NCI-H146 treated with DMSO at 0.1 percent for 48 hours (cell line): ENCODE results near the gene COG5.
A peak's percentile ranks its signal among the peaks of the same experiment; 100 is the strongest.

Experiments used
- DNase-seq: peaks from one replicate; lab custom pipeline; 2025; ENCODE audit not compliant: unreplicated experiment; lab: John Stamatoyannopoulos, UW

COG5 gene

GRCh38 chr7:107579885-107580715 is 16.4 kb upstream of the COG5 start, which contains the start of gene BCAP29:
BCAP29 (plus strand) TSS chr7:107580246; CDS start chr7:107580773, 527 bp downstream.
- peak; percentile 58 for DNase-seq

DNA sequence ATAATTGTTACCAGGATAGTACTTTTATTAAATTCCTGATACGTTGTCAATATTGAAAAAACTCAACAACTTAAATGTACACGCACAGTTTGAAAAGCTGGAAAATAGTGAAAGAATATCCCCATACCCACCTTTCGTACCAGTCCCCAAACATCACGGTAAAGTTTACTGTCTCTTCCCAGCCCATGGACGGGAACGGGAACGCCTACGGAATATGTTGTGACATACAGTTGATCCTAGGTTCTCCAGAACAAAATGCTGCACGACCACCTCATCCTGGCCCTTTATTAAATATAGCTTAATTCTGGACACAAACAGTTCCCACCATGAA is 15.8 kb upstream of the COG5 start:
- DNase-seq, result no peak

- DNase-seq, result no peak
Measured at GRCh38 chr7:107573537-107573936, 9.8 kb upstream of the COG5 start.

DNA sequence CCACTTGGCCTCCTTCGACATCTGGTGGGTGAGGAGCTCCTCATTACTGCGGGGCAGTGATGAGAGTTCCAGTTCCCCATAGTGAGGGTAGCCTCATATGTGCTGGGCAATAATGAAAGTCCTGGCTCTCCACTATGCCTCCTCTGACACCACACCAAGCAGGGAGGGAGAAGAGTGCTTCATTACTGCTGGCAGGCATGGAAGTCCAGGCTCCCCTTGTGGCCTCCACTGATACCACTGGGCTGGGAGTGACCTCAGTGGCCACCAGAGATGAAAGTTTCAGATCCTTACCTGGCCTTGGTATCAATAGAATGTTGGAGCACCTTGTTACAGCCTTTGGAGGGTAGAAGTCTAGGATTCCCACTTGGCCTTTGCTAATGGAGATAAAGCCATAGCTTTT is 6.6 kb upstream of the COG5 start:
- no peak for DNase-seq

DNA sequence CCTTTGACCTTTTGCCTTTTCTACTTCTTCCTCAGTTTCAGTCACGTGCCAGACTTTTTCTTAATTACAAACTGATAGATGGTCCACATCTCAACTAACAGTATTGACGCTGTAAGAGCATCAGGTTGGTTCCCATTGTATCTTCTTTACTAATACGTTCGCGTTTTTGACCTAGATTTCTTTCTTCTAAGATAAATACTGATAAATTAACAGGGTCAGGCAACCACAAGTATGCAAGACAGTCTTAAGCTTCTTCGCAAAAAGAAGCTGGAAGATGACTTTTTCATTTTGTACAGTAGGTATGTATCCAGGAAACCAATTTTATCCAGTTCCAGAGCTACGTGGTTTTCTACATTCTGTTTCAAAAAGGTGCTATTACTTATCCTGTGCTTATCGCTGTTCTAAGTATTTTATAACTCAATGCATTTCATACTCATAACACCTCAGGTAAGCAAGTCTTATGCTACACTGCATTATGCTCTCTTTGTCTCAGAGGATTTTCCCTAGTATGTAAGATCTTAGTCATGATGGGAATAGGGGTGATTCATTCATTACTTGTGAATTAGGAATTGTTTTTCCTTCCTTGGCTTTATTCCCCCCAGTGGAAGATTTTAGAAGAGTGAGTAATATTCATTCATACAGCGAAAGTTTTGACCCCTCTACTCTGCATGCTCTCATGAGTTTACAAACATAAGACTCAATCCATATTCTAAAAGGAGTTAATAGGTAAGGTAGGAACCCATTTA is 1.0 kb upstream of the COG5 start:
- no peak for DNase-seq

DNA sequence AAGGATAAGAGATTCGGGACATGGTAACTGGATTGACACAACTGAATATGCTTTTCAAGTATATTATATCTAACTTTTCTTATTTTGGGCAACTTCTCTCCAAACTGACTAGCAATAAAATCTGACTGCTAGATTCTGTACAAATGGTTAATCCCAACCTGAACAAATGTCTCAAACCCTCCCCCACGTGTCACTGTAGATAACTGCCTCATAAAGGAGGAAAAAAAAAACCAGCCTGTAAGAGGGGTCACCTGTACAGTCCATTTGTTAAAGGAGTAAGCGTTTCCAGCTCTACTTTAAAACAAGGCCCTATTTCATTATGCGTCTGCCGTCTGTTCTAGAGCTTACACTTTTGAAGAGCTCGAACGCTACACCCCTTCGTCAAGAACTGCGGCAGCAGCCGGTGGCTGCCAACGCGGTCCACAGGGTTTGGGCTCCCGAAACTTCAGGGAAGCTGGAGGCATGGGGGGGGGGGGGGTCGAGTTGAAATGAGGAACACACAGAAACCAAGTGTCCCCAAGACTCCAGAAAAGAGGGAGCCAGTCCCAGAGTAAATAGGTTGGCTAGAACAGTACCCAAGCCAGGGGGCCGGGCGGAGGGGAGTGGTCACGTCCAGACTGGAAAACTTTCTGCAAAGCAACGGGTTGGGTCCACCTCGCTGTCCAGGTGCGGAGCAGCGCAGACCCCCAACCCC is 492 bp downstream of the COG5 start:
- DNase-seq, result peak; percentile 41

DNA sequence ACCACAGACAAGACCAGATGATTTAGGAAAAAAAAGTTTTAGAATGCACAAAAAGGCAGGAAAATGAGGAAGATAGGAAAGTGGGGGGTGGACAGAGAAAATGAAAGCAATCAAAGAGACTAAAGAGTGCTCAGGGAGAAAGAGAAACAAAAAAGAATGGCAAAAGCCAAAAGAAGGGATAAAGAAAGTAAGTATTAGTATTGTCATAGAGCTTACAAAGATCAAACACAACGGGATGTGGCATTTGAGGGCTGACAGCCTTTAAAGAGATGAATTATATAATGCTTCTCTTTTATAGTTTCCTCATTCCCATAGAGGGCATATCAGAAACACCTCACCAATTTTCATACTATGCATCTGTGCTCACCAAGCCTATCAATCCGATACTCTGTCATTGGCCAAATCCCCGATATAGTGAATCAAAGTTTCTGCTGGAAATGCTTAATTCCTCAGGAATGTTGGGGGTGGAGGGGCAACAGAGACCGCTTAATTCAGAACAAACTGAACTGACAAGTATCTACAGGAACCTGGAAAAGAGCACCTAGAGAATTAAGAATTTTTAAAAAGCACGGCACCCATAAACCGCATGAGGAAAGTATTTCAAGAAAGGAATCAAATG is 2.7 kb downstream of the COG5 start:
- no peak for DNase-seq

GRCh38 chr7:107559864-107560263 is 3.9 kb downstream of the COG5 start:
- no peak for DNase-seq

DNA sequence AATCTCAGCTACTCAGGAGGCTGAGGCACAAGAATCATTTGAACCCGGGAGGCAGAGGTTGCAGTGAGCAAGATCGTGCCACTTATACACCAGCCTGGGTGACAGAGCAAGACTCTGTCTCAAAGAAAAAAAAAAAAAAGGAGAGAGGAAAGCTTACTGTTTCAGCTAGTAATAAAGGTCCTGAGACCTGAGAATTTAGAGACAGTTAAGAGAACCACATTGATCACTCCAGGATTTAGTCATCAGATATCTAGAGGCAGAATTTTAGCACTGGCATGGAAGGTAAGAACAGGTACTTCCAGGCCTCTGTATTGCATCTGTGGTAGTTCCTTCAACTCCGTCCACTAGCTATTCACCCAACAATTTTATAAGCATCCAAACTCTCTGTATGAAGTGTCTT is 7.8 kb downstream of the COG5 start:
- no peak for DNase-seq

DNA sequence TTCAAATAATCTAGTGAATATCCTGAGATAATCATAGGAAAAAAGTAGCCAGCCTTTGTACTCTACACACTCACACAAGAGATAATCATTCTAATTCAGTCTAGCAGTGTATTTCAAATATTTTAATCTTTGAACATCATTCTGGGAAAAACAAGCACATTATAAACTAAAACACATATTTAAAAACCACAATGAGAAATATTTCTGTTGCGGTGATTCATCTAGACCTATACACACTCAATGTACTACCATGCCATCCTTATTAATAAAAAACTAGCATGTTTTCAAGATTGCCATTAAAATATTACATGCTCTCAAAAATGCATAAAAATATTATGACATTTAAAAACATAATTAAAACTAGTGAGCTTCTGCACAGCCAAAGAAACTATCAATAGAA is 11.8 kb downstream of the COG5 start:
- DNase-seq, result no peak

GRCh38 chr7:107544848-107545591 is 18.7 kb downstream of the COG5 start:
- DNase-seq, result no peak

- DNase-seq, result no peak
Measured at GRCh38 chr7:107543338-107543993, 20.3 kb downstream of the COG5 start.

- DNase-seq, result peak; percentile 98
Measured at GRCh38 chr7:107538001-107538400, 25.7 kb downstream of the COG5 start.

- peak; percentile 18 for DNase-seq
Measured at GRCh38 chr7:107537228-107537627, 26.5 kb downstream of the COG5 start.

DNA sequence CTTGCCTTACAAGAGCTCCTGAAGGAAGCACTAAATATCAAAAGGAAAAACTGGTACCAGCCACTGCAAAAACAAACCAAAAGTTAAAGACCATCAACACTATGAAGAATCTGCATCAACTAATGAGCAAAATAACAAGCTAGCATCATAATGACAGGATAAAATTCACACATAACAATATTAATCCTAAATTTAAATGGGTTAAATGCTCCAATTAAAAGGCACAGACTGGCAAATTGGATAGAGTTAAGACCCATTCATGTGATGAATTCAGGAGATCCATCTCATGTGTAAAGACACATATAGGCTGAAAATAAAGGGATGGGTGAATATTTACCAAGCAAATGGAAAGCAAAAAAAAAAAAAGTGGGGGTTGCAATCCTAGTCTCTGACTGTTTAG is 29.6 kb downstream of the COG5 start:
- no peak for DNase-seq

GRCh38 chr7:107530751-107531150 is 33.0 kb downstream of the COG5 start:
- DNase-seq, result no peak

DNA sequence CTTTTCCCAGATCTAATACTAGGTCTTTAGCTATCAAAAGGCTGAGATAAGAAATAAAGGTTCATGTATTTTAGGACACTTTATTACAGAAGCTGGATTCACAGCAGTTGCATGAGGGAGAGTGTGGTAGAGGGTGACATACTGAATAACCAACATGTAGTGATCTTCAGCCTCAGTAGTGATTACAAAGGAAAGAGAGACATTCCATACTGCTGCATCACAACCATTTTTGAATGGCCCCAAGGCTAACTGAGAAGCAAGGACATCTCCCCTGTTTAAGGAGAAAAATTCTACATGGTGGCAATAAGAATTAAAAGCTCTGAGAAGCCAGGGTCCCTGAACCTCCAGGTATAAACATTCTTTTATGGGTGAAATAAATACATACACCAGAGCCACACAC is 35.3 kb downstream of the COG5 start:
- no peak for DNase-seq

DNA sequence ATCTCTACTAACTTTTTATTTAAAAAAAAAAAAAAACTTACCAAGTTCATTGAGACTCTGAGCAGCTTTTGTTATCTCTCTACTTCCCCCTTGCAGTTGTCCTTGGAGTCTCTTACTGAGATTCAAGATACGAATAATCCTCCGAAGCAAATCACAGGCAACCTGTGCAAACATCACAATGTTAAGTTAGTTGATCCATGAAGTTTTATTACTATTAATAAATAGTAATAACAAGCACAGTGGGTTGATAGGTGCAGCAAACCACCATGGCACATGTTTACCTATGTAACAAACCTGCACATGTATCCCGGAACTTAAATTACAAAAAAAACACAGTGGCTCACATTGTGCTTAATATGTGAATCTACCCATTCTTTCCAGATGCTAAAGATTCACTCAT is 36.5 kb downstream of the COG5 start:
- no peak for DNase-seq

DNA sequence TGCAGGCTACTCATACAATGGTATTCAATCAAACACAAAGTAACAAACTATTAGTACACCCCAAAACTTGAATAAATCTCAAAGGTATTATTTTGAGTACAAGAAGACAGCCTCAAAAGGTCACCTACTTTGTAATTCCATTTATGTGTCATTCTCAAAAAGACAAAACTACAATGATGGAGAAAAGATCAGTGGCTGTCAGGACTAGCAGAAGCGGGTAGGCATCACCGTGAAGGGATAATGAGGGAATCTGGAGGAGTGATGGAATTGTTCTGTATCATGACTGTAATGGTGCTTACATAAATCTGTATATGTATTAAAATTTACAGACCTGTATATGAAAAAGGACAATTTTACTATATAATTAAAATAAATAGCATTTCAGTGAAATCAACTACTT is 37.0 kb downstream of the COG5 start:
- no peak for DNase-seq

GRCh38 chr7:107506674-107507339 is 56.9 kb downstream of the COG5 start:
- DNase-seq, result peak; percentile 19
